Measurements from ENCODE around the gene CCDC38.

DNA sequence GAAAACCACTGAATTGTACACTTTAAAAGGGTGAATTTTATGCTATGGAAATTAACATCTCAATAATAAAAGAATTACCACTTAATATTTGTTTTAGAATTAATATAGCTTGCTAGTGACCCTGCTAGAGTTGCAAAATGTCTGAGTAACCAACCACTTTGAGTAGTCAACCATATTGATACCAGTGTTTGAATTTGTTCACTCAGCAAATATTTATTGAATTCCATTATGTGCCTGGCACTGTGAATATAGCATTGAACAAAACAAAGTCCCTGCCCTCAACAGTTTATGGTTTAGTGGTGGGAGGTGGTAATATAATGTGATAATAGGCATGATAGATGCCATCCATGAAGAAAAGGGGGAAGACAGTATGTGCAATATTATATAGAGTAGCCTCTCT is 79.1 kb downstream of the CCDC38 start:
- TF ChIP-seq, protein P1, sequence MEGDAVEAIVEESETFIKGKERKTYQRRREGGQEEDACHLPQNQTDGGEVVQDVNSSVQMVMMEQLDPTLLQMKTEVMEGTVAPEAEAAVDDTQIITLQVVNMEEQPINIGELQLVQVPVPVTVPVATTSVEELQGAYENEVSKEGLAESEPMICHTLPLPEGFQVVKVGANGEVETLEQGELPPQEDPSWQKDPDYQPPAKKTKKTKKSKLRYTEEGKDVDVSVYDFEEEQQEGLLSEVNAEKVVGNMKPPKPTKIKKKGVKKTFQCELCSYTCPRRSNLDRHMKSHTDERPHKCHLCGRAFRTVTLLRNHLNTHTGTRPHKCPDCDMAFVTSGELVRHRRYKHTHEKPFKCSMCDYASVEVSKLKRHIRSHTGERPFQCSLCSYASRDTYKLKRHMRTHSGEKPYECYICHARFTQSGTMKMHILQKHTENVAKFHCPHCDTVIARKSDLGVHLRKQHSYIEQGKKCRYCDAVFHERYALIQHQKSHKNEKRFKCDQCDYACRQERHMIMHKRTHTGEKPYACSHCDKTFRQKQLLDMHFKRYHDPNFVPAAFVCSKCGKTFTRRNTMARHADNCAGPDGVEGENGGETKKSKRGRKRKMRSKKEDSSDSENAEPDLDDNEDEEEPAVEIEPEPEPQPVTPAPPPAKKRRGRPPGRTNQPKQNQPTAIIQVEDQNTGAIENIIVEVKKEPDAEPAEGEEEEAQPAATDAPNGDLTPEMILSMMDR (IDR thresholded peaks at IDR 0.05): no peak
- TF ChIP-seq POLR2A (IDR thresholded peaks at IDR 0.05): no peak

All from prostate gland (tissue), 2 donors.